ENCODE data around the gene CCNY.

GRCh38 chr10:35608328-35608672 is 272.0 kb downstream of the CCNY start:
- no peak for TF ChIP-seq CTCF (IDR thresholded peaks at IDR 0.05)
- TF ChIP-seq POLR2A (IDR thresholded peaks at IDR 0.05) = no peak
- TF ChIP-seq EP300 (IDR thresholded peaks at IDR 0.05) = no peak
